Measurements from ENCODE around the gene PIAS1.
"Not testable (repeated sequence)": the region's sequence is repeated elsewhere in the genome, so short reads cannot be mapped to it uniquely, and the experiment has no call there.

The PIAS1 gene

GRCh38 chr15:68195336-68196112, 141.4 kb downstream of the PIAS1 start:
- intact Hi-C loops (cut with DNase I) = no loop called here
- no peak for DNase-seq

- intact Hi-C loops (cut with DNase I) = no loop called here
- DNase-seq = no peak
Observed at GRCh38 chr15:68196445-68197169, 142.5 kb downstream of the PIAS1 start.

- intact Hi-C loops (cut with DNase I) = no loop called here
- no peak for DNase-seq
Observed at GRCh38 chr15:68197170-68197492, 143.0 kb downstream of the PIAS1 start.

- intact Hi-C loops (cut with DNase I) = no loop called here
- DNase-seq = no peak
Observed at GRCh38 chr15:68197661-68198437, 143.7 kb downstream of the PIAS1 start.

- peak in 2 of 42 donors; percentile 8 to 16 for DNase-seq
- intact Hi-C loops (cut with DNase I) = no loop called here
Observed at GRCh38 chr15:68199340-68199739, 145.2 kb downstream of the PIAS1 start.

- DNase-seq = peak in 2 of 42 donors; percentile 15 to 37
- intact Hi-C loops (cut with DNase I) = no loop called here
Observed at GRCh38 chr15:68200016-68200861, 146.1 kb downstream of the PIAS1 start.

GRCh38 chr15:68201153-68201878, 147.2 kb downstream of the PIAS1 start:
- intact Hi-C loops (cut with DNase I) = no loop called here
- DNase-seq = peak in 2 of 42 donors; percentile 24 to 28

GRCh38 chr15:68201879-68202261, 147.8 kb downstream of the PIAS1 start:
- DNase-seq = no peak
- intact Hi-C loops (cut with DNase I) = no loop called here

- intact Hi-C loops (cut with DNase I) = not testable (repeated sequence)
- peak in 1 of 42 donors; percentile 23 for DNase-seq
Observed at GRCh38 chr15:68202994-68203393, 148.9 kb downstream of the PIAS1 start.

- intact Hi-C loops (cut with DNase I) = no loop called here
- peak in 1 of 42 donors; percentile 11 for DNase-seq
Observed at GRCh38 chr15:68203486-68203885, 149.4 kb downstream of the PIAS1 start.

GRCh38 chr15:68203956-68204355, 149.8 kb downstream of the PIAS1 start:
- intact Hi-C loops (cut with DNase I) = no loop called here
- peak in 1 of 42 donors; percentile 12 for DNase-seq

GRCh38 chr15:68204361-68204760, 150.2 kb downstream of the PIAS1 start:
- intact Hi-C loops (cut with DNase I) = no loop called here
- peak in 1 of 42 donors; percentile 21 for DNase-seq

- peak in 22 of 42 donors; percentile 22 to 68 (median 48) for DNase-seq
- intact Hi-C loops (cut with DNase I) = no loop called here
Observed at GRCh38 chr15:68204776-68205557, 150.9 kb downstream of the PIAS1 start, which contains the start of gene CALML4. Gene CALML4 (minus strand): TSS chr15:68205332. CDS start chr15:68205247, 85 bp downstream.

GRCh38 chr15:68205558-68205944, 151.4 kb downstream of the PIAS1 start:
- intact Hi-C loops (cut with DNase I) = no loop called here
- DNase-seq = peak in 1 of 42 donors; percentile 29

GRCh38 chr15:68205954-68206539, 151.9 kb downstream of the PIAS1 start:
- intact Hi-C loops (cut with DNase I) = no loop called here
- DNase-seq = peak in 27 of 42 donors; percentile 29 to 68 (median 49)

- peak in 2 of 42 donors; percentile 9 to 32 for DNase-seq
- intact Hi-C loops (cut with DNase I) = no loop called here
Observed at GRCh38 chr15:68206711-68207151, 152.6 kb downstream of the PIAS1 start.

Data from head of caudate nucleus (tissue), 42 donors.